HG02970 (cell line): Measurements from ENCODE around the gene PRPSAP2.
"Not testable (repeated sequence)": the region's sequence is repeated elsewhere in the genome, so short reads cannot be mapped to it uniquely, and the experiment has no call there.

Source experiments
- ATAC-seq: cut with Tn5 transposase; IDR thresholded peaks from one replicate; pipeline ENCODE4 v1.9.1; 2021; ENCODE audit warnings: mild to moderate bottlenecking, moderate library complexity, moderate number of reproducible peaks; ENCODE audit not compliant: unreplicated experiment, low FRiP score

Gene PRPSAP2

GRCh38 chr17:18937981-18938691 is 80.2 kb downstream of the PRPSAP2 start:
- ATAC-seq: no peak

DNA sequence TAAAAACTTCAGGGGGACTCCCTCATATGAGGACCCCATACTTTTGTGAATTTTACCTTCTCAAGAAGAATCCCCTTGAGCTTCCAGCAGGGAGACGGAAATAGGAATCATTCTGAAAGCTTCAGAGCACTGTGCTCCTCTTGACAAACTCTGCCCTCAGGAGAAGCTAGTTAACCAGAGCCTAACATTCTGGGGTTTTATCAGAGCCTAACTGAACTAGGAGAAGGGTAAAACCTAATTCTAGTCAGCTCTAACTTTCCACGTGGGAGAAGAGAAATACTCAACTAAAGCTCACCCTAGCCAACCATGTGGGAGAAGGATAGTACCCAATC is 80.7 kb downstream of the PRPSAP2 start:
- no peak for ATAC-seq

GRCh38 chr17:18944646-18945045 is 86.7 kb downstream of the PRPSAP2 start:
- ATAC-seq: no peak

GRCh38 chr17:18946536-18946935 is 88.6 kb downstream of the PRPSAP2 start:
- ATAC-seq: no peak

DNA sequence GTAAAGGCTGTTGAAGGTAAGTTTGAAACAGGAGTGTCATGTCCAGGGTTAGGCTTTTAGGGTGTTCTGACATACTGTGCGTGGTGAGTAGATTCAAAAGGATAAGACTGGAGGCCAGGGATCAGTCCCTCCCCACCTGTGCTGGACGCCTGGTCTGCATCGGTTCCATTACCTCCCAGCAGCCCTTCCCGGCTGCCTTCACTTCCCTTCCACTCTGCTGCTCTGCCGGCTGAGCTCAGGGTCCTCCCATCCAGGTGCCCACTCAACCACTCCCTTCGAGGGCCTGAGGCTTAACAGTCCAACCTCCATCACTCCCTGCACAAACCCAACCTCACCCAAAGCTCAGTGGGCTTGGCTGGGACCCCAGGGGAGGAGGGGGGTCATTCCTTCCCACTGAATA is 89.9 kb downstream of the PRPSAP2 start:
- ATAC-seq: no peak

- ATAC-seq: no peak
Observed at GRCh38 chr17:18948476-18949006, 90.6 kb downstream of the PRPSAP2 start.

- ATAC-seq: no peak
Observed at GRCh38 chr17:18949566-18949965, 91.6 kb downstream of the PRPSAP2 start.

- ATAC-seq: no peak
Observed at GRCh38 chr17:18950346-18950745, 92.4 kb downstream of the PRPSAP2 start.

- no peak for ATAC-seq
Observed at GRCh38 chr17:18950944-18951905, 93.3 kb downstream of the PRPSAP2 start.

- ATAC-seq: no peak
Observed at GRCh38 chr17:18951941-18952842, 94.3 kb downstream of the PRPSAP2 start, which contains the start of gene SLC5A10. Gene SLC5A10, plus strand, starts transcription at chr17:18952165. Its CDS starts 41 bp downstream, at chr17:18952206.

- no peak for ATAC-seq
Observed at GRCh38 chr17:18953231-18953728, 95.3 kb downstream of the PRPSAP2 start.

- ATAC-seq: no peak
Observed at GRCh38 chr17:18954321-18954720, 96.4 kb downstream of the PRPSAP2 start.

GRCh38 chr17:18955009-18955408 is 97.1 kb downstream of the PRPSAP2 start:
- ATAC-seq: no peak

GRCh38 chr17:18956021-18956420 is 98.1 kb downstream of the PRPSAP2 start:
- ATAC-seq: not testable (repeated sequence)

DNA sequence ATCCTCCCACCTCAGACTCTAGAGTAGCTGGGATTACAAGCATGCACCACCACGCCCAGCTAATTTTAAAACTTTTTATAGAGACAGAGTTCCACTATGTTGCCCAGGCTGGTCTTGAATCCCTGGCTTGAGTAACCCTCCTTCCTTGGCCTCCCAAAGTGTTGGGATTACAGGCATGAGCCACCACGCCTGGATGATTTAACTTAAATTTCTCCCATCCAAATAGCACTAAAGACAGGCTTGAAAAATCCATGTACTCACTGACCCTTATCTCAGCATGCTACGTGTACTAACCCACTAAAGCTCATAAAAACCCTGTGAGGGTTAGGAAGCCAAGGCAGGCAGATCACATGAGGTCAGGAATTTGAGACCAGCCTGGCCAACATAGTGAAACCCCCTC is 98.7 kb downstream of the PRPSAP2 start:
- no peak for ATAC-seq

- ATAC-seq: no peak
Observed at GRCh38 chr17:18957831-18958230, 99.9 kb downstream of the PRPSAP2 start.

DNA sequence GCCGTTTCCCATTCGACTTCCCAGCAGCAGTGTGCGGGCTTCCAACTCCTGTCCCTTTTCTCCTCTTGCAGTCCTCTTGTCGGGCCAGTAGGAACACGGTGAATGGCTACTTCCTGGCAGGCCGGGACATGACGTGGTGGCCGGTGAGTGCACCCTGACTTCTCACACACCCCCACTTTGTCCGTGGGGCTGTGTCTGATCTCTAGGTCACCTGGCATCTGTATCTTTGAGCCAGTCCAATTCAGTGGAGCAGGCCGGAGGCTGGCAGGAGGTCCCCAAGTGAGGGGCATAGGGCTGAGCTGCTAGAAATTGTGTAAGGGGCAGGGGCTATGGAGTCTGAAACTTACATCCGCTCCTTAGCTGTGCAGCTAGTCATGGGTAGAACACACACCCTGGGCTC is 100.7 kb downstream of the PRPSAP2 start:
- no peak for ATAC-seq

DNA sequence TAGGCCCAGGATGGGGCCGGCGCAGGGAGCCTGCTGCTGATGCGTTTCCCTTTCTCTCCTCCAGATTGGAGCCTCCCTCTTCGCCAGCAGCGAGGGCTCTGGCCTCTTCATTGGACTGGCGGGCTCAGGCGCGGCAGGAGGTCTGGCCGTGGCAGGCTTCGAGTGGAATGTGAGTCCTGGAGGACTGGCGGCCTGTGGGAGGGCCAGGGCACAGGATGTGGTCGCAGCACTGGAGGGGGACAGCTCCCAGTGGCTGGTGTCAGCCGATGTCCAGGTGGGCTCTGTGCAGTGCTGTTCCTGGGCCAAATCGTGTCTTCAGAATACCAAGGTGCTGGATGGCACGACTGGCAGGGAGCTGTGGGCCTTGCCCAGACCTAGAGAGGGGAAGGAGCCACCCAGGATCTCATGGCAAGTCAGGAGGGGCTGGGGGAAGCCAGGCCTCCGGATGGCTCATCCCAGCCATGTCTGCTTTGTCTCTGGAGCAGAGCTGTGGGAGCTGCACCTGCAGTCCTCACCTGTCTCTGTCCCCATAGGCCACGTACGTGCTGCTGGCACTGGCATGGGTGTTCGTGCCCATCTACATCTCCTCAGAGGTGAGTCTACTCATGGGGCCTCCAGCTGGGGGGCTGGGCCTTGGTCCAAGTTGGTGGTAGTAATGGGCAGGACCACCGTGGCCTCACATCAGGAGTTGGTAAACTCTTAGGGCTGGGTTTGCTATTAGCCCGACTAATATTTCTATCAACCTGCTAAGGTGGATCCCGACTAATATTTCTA is 101.3 kb downstream of the PRPSAP2 start:
- ATAC-seq: no peak

- no peak for ATAC-seq
Observed at GRCh38 chr17:18959845-18960240, 101.9 kb downstream of the PRPSAP2 start.
